Neural cell (in vitro differentiated cells): ENCODE measurements around the gene GPC3.

Experiments used
- CTCF ChIP-seq: fragments of 450-650 bp; IDR thresholded peaks from 2 replicates; pipeline ENCODE4 v1.5.1; 2014; ENCODE audit warnings: antibody characterized with exemption, mild to moderate bottlenecking, moderate library complexity; ENCODE audit not compliant: poor library complexity, severe bottlenecking
- EP300 ChIP-seq: fragments of 450-650 bp; conservative IDR thresholded peaks from 2 replicates; pipeline ENCODE4 v1.6.1; 2014; ENCODE audit warnings: antibody characterized with exemption, mild to moderate bottlenecking, moderate library complexity; ENCODE audit not compliant: poor library complexity, severe bottlenecking
- EZH2 ChIP-seq: fragments of 200-600, 300-800 bp; shearing (Covaris generic), sonication (generic); IDR thresholded peaks from 2 replicates; pipeline ENCODE4 v1.6.1; 2014; ENCODE audit warnings: antibody characterized with exemption, low read length, borderline replicate concordance, mild to moderate bottlenecking; ENCODE audit not compliant: insufficient read depth, poor library complexity, severe bottlenecking
- MXI1 ChIP-seq: fragments of 450-650 bp; conservative IDR thresholded peaks from 2 replicates; pipeline ENCODE4 v1.6.1; 2014; ENCODE audit warnings: antibody characterized with exemption, mild to moderate bottlenecking; ENCODE audit not compliant: poor library complexity, severe bottlenecking
- POLR2AphosphoS5 ChIP-seq: IDR thresholded peaks from 2 replicates; pipeline ENCODE4 v1.6.1; 2012
- RAD21 ChIP-seq: fragments of 450-650 bp; conservative IDR thresholded peaks from 2 replicates; pipeline ENCODE4 v1.6.1; 2014; ENCODE audit warnings: antibody characterized with exemption, mild to moderate bottlenecking, moderate library complexity
- REST ChIP-seq: IDR thresholded peaks from 2 replicates; pipeline ENCODE4 v1.6.1; 2012; ENCODE audit warnings: borderline replicate concordance
- SMC3 ChIP-seq: fragments of 450-650 bp; conservative IDR thresholded peaks from 2 replicates; pipeline ENCODE4 v1.6.1; 2014; ENCODE audit warnings: antibody characterized with exemption, mild to moderate bottlenecking, moderate library complexity; ENCODE audit not compliant: poor library complexity

GRCh38 chrX:133776072-133776471 is 209.3 kb downstream of the GPC3 start:
- TF ChIP-seq SMC3: no peak
- TF ChIP-seq CTCF: no peak
- TF ChIP-seq EZH2: no peak
- TF ChIP-seq RAD21: no peak
- no peak for TF ChIP-seq POLR2AphosphoS5
- no peak for TF ChIP-seq MXI1
- TF ChIP-seq EP300: no peak
- TF ChIP-seq REST: no peak
